Mesendoderm (in vitro differentiated cells): ENCODE measurements around the gene CCDC71L.

Experiments
- DNase-seq: peaks from one replicate; pipeline ENCODE4 v3.0.0; 2013
- H2AK5ac ChIP-seq: 2 replicates; pipeline ENCODE4 v1.6.1; 2013; ENCODE audit warnings: low read length, inconsistent platforms
- H2BK120ac ChIP-seq: 2 replicates; pipeline ENCODE4 v1.6.1; 2013; ENCODE audit warnings: low read depth, mild to moderate bottlenecking, low read length, moderate library complexity, mixed read lengths
- H2BK15ac ChIP-seq: replicated peaks from 2 replicates; pipeline ENCODE4 v1.6.1; 2013; ENCODE audit warnings: low read depth, mild to moderate bottlenecking, moderate library complexity
- H2BK5ac ChIP-seq: 2 replicates; pipeline ENCODE4 v1.6.1; 2013; ENCODE audit warnings: low read length, inconsistent platforms
- H3K18ac ChIP-seq: 2 replicates; pipeline ENCODE4 v1.6.1; 2013; ENCODE audit warnings: mild to moderate bottlenecking, low read length, mixed read lengths
- H3K23ac ChIP-seq: one replicate; pipeline ENCODE4 v1.6.1; 2013; ENCODE audit warnings: low read length
- H3K27ac ChIP-seq: 2 replicates; pipeline ENCODE4 v1.5.1; 2013; ENCODE audit warnings: low read depth, mild to moderate bottlenecking, inconsistent platforms, low read length, moderate library complexity
- H3K27me3 ChIP-seq: 2 replicates; pipeline ENCODE4 v1.6.1; 2013; ENCODE audit warnings: low read length, control low read depth, mild to moderate bottlenecking, inconsistent platforms; ENCODE audit not compliant: insufficient read depth, poor library complexity
- H3K36me3 ChIP-seq: 2 replicates; pipeline ENCODE4 v1.6.1; 2013; ENCODE audit warnings: low read length, inconsistent platforms; ENCODE audit not compliant: control insufficient read depth, insufficient read depth
- H3K4ac ChIP-seq: one replicate; pipeline ENCODE4 v1.6.1; 2013; ENCODE audit warnings: low read depth, mild to moderate bottlenecking, low read length, moderate library complexity
- H3K4me1 ChIP-seq: 2 replicates; pipeline ENCODE4 v1.6.1; 2013; ENCODE audit warnings: low read depth, low read length, inconsistent platforms; ENCODE audit not compliant: control insufficient read depth
- H3K4me2 ChIP-seq: 2 replicates; pipeline ENCODE4 v1.6.1; 2013; ENCODE audit warnings: low read length
- H3K4me3 ChIP-seq: 2 replicates; pipeline ENCODE4 v1.5.1; 2013; ENCODE audit warnings: mild to moderate bottlenecking, low read length
- H3K56ac ChIP-seq: one replicate; pipeline ENCODE4 v1.6.1; 2013; ENCODE audit warnings: low read length
- H3K79me1 ChIP-seq: 2 replicates; pipeline ENCODE4 v1.6.1; 2013; ENCODE audit warnings: low read length, inconsistent platforms
- H3K79me2 ChIP-seq: 2 replicates; pipeline ENCODE4 v1.6.1; 2013; ENCODE audit warnings: mild to moderate bottlenecking, low read length; ENCODE audit not compliant: control insufficient read depth, insufficient read depth
- H3K9ac ChIP-seq: 2 replicates; pipeline ENCODE4 v1.6.1; 2013; ENCODE audit warnings: low read length, inconsistent platforms
- H4K5ac ChIP-seq: one replicate; pipeline ENCODE4 v1.6.1; 2013; ENCODE audit warnings: low read length
- H4K8ac ChIP-seq: one replicate; pipeline ENCODE4 v1.6.1; 2013; ENCODE audit warnings: low read depth, mild to moderate bottlenecking, control low read depth, low read length, moderate library complexity
- WGBS: extraction: QIAGEN DNeasy Blood & Tissue Kit; methylation state at CpG from one replicate; pipeline ENCODE4 v1.1.7; 2013; ENCODE audit warnings: low lambda C conversion rate, missing lambda C conversion rate; ENCODE audit not compliant: insufficient coverage; ENCODE audit errors: extremely low coverage; 5-methylcytosine and 5-hydroxymethylcytosine counted together

Gene CCDC71L

GRCh38 chr7:106623315-106623660, 37.7 kb downstream of the CCDC71L start:
- Histone ChIP-seq H2BK15ac (no peak overlapping the region), H4K8ac (no peak overlapping the region), H3K4me2 (no peak overlapping the region), H2AK5ac (no peak overlapping the region), H3K79me2 (no peaks in the 10 kb centered on the region), H3K4ac (no peak overlapping the region), H3K4me3 (no peak overlapping the region), H3K23ac (no peak overlapping the region), H3K56ac (no peak overlapping the region), H3K79me1 (no peaks in the 10 kb centered on the region), H3K4me1 (no peaks in the 10 kb centered on the region), H2BK120ac (no peak overlapping the region), H3K36me3 (no peaks in the 10 kb centered on the region), H3K9ac (no peak overlapping the region), H3K27me3 (no peaks in the 10 kb centered on the region), H2BK5ac (no peak overlapping the region), H4K5ac (no peak overlapping the region), H3K27ac (no peak overlapping the region), H3K18ac (no peak overlapping the region)
- no peak for DNase-seq
- no CpG with 5 or more reads among the region's 2 CpGs for WGBS

DNA sequence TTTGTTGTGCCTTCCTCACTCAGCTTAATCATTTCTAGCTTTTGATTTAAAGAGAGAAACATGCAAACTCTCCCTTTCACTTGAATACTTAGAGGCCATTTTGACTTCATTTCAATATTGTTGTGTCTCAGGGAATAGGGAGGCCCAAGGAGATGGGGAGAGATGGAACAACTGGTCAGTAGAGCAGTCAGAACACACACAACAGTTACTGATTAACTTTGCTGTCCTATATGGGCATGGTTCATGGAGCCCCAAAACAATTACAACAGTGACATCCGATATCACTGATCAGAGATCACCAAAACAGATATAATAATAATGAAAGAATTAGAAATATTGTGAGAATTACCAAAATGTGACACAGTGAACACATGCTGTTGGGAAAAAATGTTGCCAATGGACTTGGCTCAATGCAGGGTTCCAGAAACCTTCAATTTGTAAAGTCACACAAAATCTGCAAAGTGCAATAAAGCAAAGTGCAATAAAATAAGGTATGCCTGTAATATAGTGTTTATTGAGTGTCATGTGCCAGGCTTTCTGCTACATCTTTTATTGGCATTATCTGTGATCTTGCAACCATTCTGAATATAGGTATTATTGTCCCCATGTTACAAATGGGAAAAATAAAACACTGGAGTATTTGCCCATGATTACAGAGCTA, 38.2 kb downstream of the CCDC71L start:
- Histone ChIP-seq H3K56ac (no peak overlapping the region), H2AK5ac (no peak overlapping the region), H3K79me2 (no peaks in the 10 kb centered on the region), H3K27ac (no peak overlapping the region), H4K5ac (no peak overlapping the region), H3K79me1 (no peaks in the 10 kb centered on the region), H3K4ac (no peak overlapping the region), H3K23ac (no peak overlapping the region), H2BK5ac (no peak overlapping the region), H3K4me1 (no peaks in the 10 kb centered on the region), H3K27me3 (no peaks in the 10 kb centered on the region), H3K4me3 (no peak overlapping the region), H3K18ac (no peak overlapping the region), H3K9ac (no peak overlapping the region), H3K4me2 (no peak overlapping the region), H3K36me3 (no peaks in the 10 kb centered on the region), H4K8ac (no peak overlapping the region), H2BK120ac (no peak overlapping the region), H2BK15ac (no peak overlapping the region)
- DNase-seq: no peak
- WGBS: no CpG with 5 or more reads among the region's 1 CpG

GRCh38 chr7:106621393-106622132, 39.4 kb downstream of the CCDC71L start:
- DNase-seq: no peak
- Histone ChIP-seq H3K4me2 (no peak overlapping the region), H3K79me1 (no peaks in the 10 kb centered on the region), H3K4me1 (no peaks in the 10 kb centered on the region), H3K27me3 (no peaks in the 10 kb centered on the region), H4K8ac (no peak overlapping the region), H4K5ac (no peak overlapping the region), H3K4ac (no peak overlapping the region), H3K36me3 (no peaks in the 10 kb centered on the region), H2BK120ac (no peak overlapping the region), H3K9ac (no peak overlapping the region), H3K18ac (no peak overlapping the region), H2AK5ac (no peak overlapping the region), H3K79me2 (no peaks in the 10 kb centered on the region), H3K23ac (no peak overlapping the region), H3K27ac (no peak overlapping the region), H2BK15ac (no peak overlapping the region), H2BK5ac (no peak overlapping the region), H3K4me3 (no peak overlapping the region), H3K56ac (no peak overlapping the region)
- no CpG with 5 or more reads among the region's 4 CpGs for WGBS

GRCh38 chr7:106620676-106621075, 40.3 kb downstream of the CCDC71L start:
- Histone ChIP-seq H3K4me3 (no peak overlapping the region), H3K4me2 (no peak overlapping the region), H3K27me3 (no peaks in the 10 kb centered on the region), H4K5ac (no peak overlapping the region), H3K4me1 (no peaks in the 10 kb centered on the region), H3K9ac (no peak overlapping the region), H2BK120ac (no peak overlapping the region), H3K18ac (no peak overlapping the region), H3K79me1 (no peaks in the 10 kb centered on the region), H3K36me3 (no peaks in the 10 kb centered on the region), H3K27ac (no peak overlapping the region), H4K8ac (no peak overlapping the region), H2BK5ac (no peak overlapping the region), H2BK15ac (no peak overlapping the region), H3K56ac (no peak overlapping the region), H3K79me2 (no peaks in the 10 kb centered on the region), H2AK5ac (no peak overlapping the region), H3K23ac (no peak overlapping the region), H3K4ac (no peak overlapping the region)
- no CpG with 5 or more reads among the region's 2 CpGs for WGBS
- no peak for DNase-seq

DNA sequence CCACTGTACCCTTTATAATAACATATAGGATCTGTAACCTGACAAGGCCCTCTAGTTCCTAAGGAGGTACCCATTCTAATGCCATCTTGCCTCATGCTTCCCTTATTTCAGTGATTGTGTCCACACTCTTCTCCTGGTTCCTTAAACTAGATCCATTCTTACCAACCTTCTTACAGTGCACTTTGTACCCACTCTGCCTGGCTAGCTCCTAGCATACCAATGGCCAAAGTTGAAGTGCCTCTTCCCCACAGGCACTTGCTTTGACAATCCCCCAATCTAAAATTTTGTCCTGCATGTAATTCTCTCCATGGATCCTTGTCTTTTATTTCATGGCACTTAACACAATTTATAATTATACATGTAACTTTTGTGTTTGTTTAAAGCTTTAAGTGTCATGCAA, 40.9 kb downstream of the CCDC71L start:
- Histone ChIP-seq H2BK15ac (no peak overlapping the region), H3K4me1 (no peaks in the 10 kb centered on the region), H4K8ac (no peak overlapping the region), H3K9ac (no peak overlapping the region), H3K4ac (no peak overlapping the region), H3K4me3 (no peak overlapping the region), H2AK5ac (no peak overlapping the region), H3K27ac (no peak overlapping the region), H3K18ac (no peak overlapping the region), H3K36me3 (no peaks in the 10 kb centered on the region), H4K5ac (no peak overlapping the region), H3K27me3 (no peaks in the 10 kb centered on the region), H3K56ac (no peak overlapping the region), H3K23ac (no peak overlapping the region), H3K79me1 (no peaks in the 10 kb centered on the region), H3K4me2 (no peak overlapping the region), H2BK120ac (no peak overlapping the region), H2BK5ac (no peak overlapping the region), H3K79me2 (no peaks in the 10 kb centered on the region)
- no peak for DNase-seq

DNA sequence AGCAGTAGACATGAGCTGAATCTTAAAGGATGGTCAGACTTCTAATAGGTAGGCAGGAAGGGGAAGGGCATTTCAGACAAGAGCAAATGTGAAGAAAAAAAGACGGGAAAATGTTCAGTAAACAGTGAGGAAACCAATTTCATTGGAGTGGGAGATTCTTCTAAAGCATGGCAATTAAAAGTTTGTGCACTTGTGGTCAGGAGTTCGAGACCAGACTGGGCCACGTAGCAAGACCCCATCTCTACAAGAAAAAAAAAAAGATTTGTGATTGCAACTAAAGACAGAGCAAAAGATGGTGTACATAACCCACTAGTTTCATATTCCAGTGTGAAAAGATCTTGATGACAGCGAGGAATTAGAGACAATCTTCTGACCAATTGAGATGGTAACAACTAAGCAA, 41.7 kb downstream of the CCDC71L start:
- no peak overlapping the region for H3K27ac ChIP-seq
- H2BK5ac ChIP-seq: no peak overlapping the region
- no peak overlapping the region for H2BK120ac ChIP-seq
- H4K8ac ChIP-seq: no peak overlapping the region
- no peaks in the 10 kb centered on the region for H3K4me1 ChIP-seq
- H3K4ac ChIP-seq: no peak overlapping the region
- no peak overlapping the region for H3K4me2 ChIP-seq
- DNase-seq: no peak
- H4K5ac ChIP-seq: no peak overlapping the region
- no peak overlapping the region for H3K23ac ChIP-seq
- no peaks in the 10 kb centered on the region for H3K27me3 ChIP-seq
- H2AK5ac ChIP-seq: no peak overlapping the region
- no peaks in the 10 kb centered on the region for H3K79me2 ChIP-seq
- no peak overlapping the region for H2BK15ac ChIP-seq
- no peaks in the 10 kb centered on the region for H3K79me1 ChIP-seq
- no CpG with 5 or more reads among the region's 4 CpGs for WGBS
- no peaks in the 10 kb centered on the region for H3K36me3 ChIP-seq
- no peak overlapping the region for H3K18ac ChIP-seq
- H3K56ac ChIP-seq: no peak overlapping the region
- no peak overlapping the region for H3K9ac ChIP-seq
- H3K4me3 ChIP-seq: no peak overlapping the region
